Middle frontal gyrus (tissue), 1 donor: ENCODE results near the gene ZNF521.
A peak's percentile ranks its signal among the peaks of the same experiment; 100 is the strongest.

Source experiments
- DNase-seq: peaks from one replicate; pipeline ENCODE4 v3.0.0-alpha.2; 2015; ENCODE audit warnings: low spot score; ENCODE audit errors: extremely low spot score

ZNF521 gene

GRCh38 chr18:25170402-25170801 lies 181.6 kb downstream of the ZNF521 start:
- DNase-seq = no peak

- DNase-seq = no peak
These were observed 182.3 kb downstream of the ZNF521 start for GRCh38 chr18:25169701-25170100.

GRCh38 chr18:25167612-25168410 lies 184.2 kb downstream of the ZNF521 start:
- no peak for DNase-seq

GRCh38 chr18:25166113-25166512 lies 185.9 kb downstream of the ZNF521 start:
- DNase-seq = no peak

GRCh38 chr18:25164848-25165811 lies 186.8 kb downstream of the ZNF521 start:
- no peak for DNase-seq

GRCh38 chr18:25164211-25164847 lies 187.6 kb downstream of the ZNF521 start:
- no peak for DNase-seq

- no peak for DNase-seq
These were observed 198.5 kb downstream of the ZNF521 start for GRCh38 chr18:25153426-25153825.

GRCh38 chr18:25147877-25148488 lies 204.0 kb downstream of the ZNF521 start:
- DNase-seq = no peak

- DNase-seq = no peak
These were observed 205.5 kb downstream of the ZNF521 start for GRCh38 chr18:25146512-25146910.

- no peak for DNase-seq
These were observed 206.0 kb downstream of the ZNF521 start for GRCh38 chr18:25145731-25146511.

GRCh38 chr18:25144820-25145219 lies 207.1 kb downstream of the ZNF521 start:
- no peak for DNase-seq

GRCh38 chr18:25141886-25142285 lies 210.1 kb downstream of the ZNF521 start:
- DNase-seq = peak; percentile 21

GRCh38 chr18:25141399-25141798 lies 210.6 kb downstream of the ZNF521 start:
- no peak for DNase-seq

GRCh38 chr18:25140962-25141308 lies 211.0 kb downstream of the ZNF521 start:
- DNase-seq = no peak

GRCh38 chr18:25140124-25140961 lies 211.6 kb downstream of the ZNF521 start:
- no peak for DNase-seq

- DNase-seq = no peak
These were observed 214.8 kb downstream of the ZNF521 start for GRCh38 chr18:25137197-25137472.

GRCh38 chr18:25136416-25137196 lies 215.4 kb downstream of the ZNF521 start:
- DNase-seq = no peak

- DNase-seq = no peak
These were observed 217.1 kb downstream of the ZNF521 start for GRCh38 chr18:25134861-25135260.

GRCh38 chr18:25133879-25134278 lies 218.1 kb downstream of the ZNF521 start:
- no peak for DNase-seq
